Measurements from ENCODE around the gene KCNMB3. TPM values are rescaled to one million over a fixed set of nuclear protein-coding genes. Genes with fewer than 3 reads are reported as not detected.

The KCNMB3 gene
- total RNA-seq, 3 donors from 2014 or later = 3.7 to 7.3 (median 4.9) TPM

- Histone ChIP-seq H3K4me1 (no peaks in the 10 kb centered on the region), H3K27me3 (no peaks in the 10 kb centered on the region), H3K4me3 (no peak overlapping the region), H3K27ac (no peak overlapping the region), H3K36me3 (peaks cover 7% of the 10 kb centered on the region), H3K9me3 (no peaks in the 10 kb centered on the region)
- intact Hi-C loops (cut with DNase I; ENCODE audit: low total_unique reads) = no loop called here
- DNase-seq (ENCODE audit: low spot score in 2 of 2) = no peak
- TF ChIP-seq POLR2A (IDR thresholded peaks at IDR 0.05) (no peak), CTCF (IDR thresholded peaks at IDR 0.05) (no peak), POLR2AphosphoS5 (IDR thresholded peaks at IDR 0.05) (no peak)
These were observed 16.7 kb downstream of the KCNMB3 start for GRCh38 chr3:179234199-179234598.

GRCh38 chr3:179233043-179233442, 17.9 kb downstream of the KCNMB3 start:
- TF ChIP-seq POLR2A (IDR thresholded peaks at IDR 0.05) = no peak
- no peak for TF ChIP-seq POLR2AphosphoS5 (IDR thresholded peaks at IDR 0.05)
- no peak for TF ChIP-seq CTCF (IDR thresholded peaks at IDR 0.05)
- Histone ChIP-seq H3K4me1 (no peaks in the 10 kb centered on the region), H3K27me3 (no peaks in the 10 kb centered on the region), H3K36me3 (peaks cover 7% of the 10 kb centered on the region), H3K9me3 (no peaks in the 10 kb centered on the region), H3K27ac (no peak overlapping the region), H3K4me3 (no peak overlapping the region)
- no peak for DNase-seq (ENCODE audit: low spot score in 2 of 2)
- intact Hi-C loops (cut with DNase I; ENCODE audit: low total_unique reads) = no loop called here

- Histone ChIP-seq H3K27me3 (no peaks in the 10 kb centered on the region), H3K4me1 (no peaks in the 10 kb centered on the region), H3K9me3 (no peaks in the 10 kb centered on the region), H3K27ac (no peak overlapping the region), H3K36me3 (peaks cover 7% of the 10 kb centered on the region), H3K4me3 (no peak overlapping the region)
- no peak for DNase-seq (ENCODE audit: low spot score in 2 of 2)
- TF ChIP-seq CTCF (IDR thresholded peaks at IDR 0.05) (no peak), POLR2AphosphoS5 (IDR thresholded peaks at IDR 0.05) (no peak), POLR2A (IDR thresholded peaks at IDR 0.05) (no peak)
- intact Hi-C loops (cut with DNase I; ENCODE audit: low total_unique reads) = no loop called here
These were observed 21.7 kb downstream of the KCNMB3 start for GRCh38 chr3:179229177-179229576.

GRCh38 chr3:179227349-179227748, 23.6 kb downstream of the KCNMB3 start:
- Histone ChIP-seq H3K27me3 (no peaks in the 10 kb centered on the region), H3K9me3 (no peaks in the 10 kb centered on the region), H3K36me3 (peaks cover 7% of the 10 kb centered on the region), H3K4me1 (no peaks in the 10 kb centered on the region), H3K4me3 (no peak overlapping the region), H3K27ac (no peak overlapping the region)
- DNase-seq (ENCODE audit: low spot score in 2 of 2) = no peak
- intact Hi-C loops (cut with DNase I; ENCODE audit: low total_unique reads) = no loop called here
- TF ChIP-seq POLR2AphosphoS5 (IDR thresholded peaks at IDR 0.05) (no peak), CTCF (IDR thresholded peaks at IDR 0.05) (no peak), POLR2A (IDR thresholded peaks at IDR 0.05) (no peak)

- Histone ChIP-seq H3K27me3 (no peaks in the 10 kb centered on the region), H3K36me3 (no peaks in the 10 kb centered on the region), H3K9me3 (no peaks in the 10 kb centered on the region), H3K27ac (no peak overlapping the region), H3K4me1 (no peaks in the 10 kb centered on the region), H3K4me3 (no peak overlapping the region)
- intact Hi-C loops (cut with DNase I; ENCODE audit: low total_unique reads) = no loop called here
- no peak for DNase-seq (ENCODE audit: low spot score in 2 of 2)
- TF ChIP-seq POLR2AphosphoS5 (IDR thresholded peaks at IDR 0.05) = no peak
- TF ChIP-seq CTCF (IDR thresholded peaks at IDR 0.05) = no peak
- TF ChIP-seq POLR2A (IDR thresholded peaks at IDR 0.05) = no peak
These were observed 26.3 kb downstream of the KCNMB3 start for GRCh38 chr3:179224584-179224983.

Data from breast epithelium (tissue), 4 donors.